22Rv1 (cell line): ENCODE measurements around the gene DCAF7.

ENCODE experiments used
- ZFX ChIP-seq: fragments of 450-650 bp; IDR thresholded peaks from 2 replicates; pipeline ENCODE4 v1.6.1; 2017; ENCODE audit warnings: antibody characterized with exemption, borderline replicate concordance
- TF ChIP-seq, protein P1 (sequence below): fragments of 450-650 bp; IDR thresholded peaks from 2 replicates; pipeline ENCODE4 v1.5.1; 2017; ENCODE audit warnings: mild to moderate bottlenecking

GRCh38 chr17:63519116-63519881, 31.0 kb upstream of the DCAF7 start:
- TF ChIP-seq, protein P1, sequence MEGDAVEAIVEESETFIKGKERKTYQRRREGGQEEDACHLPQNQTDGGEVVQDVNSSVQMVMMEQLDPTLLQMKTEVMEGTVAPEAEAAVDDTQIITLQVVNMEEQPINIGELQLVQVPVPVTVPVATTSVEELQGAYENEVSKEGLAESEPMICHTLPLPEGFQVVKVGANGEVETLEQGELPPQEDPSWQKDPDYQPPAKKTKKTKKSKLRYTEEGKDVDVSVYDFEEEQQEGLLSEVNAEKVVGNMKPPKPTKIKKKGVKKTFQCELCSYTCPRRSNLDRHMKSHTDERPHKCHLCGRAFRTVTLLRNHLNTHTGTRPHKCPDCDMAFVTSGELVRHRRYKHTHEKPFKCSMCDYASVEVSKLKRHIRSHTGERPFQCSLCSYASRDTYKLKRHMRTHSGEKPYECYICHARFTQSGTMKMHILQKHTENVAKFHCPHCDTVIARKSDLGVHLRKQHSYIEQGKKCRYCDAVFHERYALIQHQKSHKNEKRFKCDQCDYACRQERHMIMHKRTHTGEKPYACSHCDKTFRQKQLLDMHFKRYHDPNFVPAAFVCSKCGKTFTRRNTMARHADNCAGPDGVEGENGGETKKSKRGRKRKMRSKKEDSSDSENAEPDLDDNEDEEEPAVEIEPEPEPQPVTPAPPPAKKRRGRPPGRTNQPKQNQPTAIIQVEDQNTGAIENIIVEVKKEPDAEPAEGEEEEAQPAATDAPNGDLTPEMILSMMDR: no peak
- no peak for TF ChIP-seq ZFX
